Tibial artery (tissue), 4 donors: ENCODE measurements around the gene NINL.
"Not testable (repeated sequence)": the region's sequence is repeated elsewhere in the genome, so short reads cannot be mapped to it uniquely, and the experiment has no call there.

Experiments
- DNase-seq, 2 donors: peaks; one replicate each; pipeline ENCODE4 v3.0.0-alpha.2; 2019
- H3K27ac ChIP-seq, 2 donors: fragments of 200-600 bp; sonication (generic) in 1 of 2; 1 replicate in 1 of 2; 2 replicates in 1 of 2; pipeline ENCODE4 v1.5.1; 2018 to 2019; ENCODE audit warnings: mild to moderate bottlenecking in 1 of 2
- H3K27me3 ChIP-seq, 2 donors: fragments of 200-600 bp; sonication (generic) in 1 of 2; one replicate each; pipeline versions ENCODE4 v1.5.1 to v1.6.0; 2016 to 2019
- H3K36me3 ChIP-seq, 3 donors: fragments of 200-600 bp; sonication (generic) in 2 of 3; one replicate each; pipeline ENCODE4 v1.5.1; 2016 to 2019; ENCODE audit warnings: mild to moderate bottlenecking in 2 of 3
- H3K4me1 ChIP-seq, 4 donors: fragments of 200-600 bp; sonication (generic) in 2 of 4; 1 replicate in 3 of 4; 2 replicates in 1 of 4; pipeline ENCODE4 v1.5.1; 2016 to 2019
- H3K4me3 ChIP-seq, 2 donors: fragments of 200-600 bp; sonication (generic) in 1 of 2; 1 replicate in 1 of 2; 2 replicates in 1 of 2; pipeline ENCODE4 v1.5.1; 2018 to 2019; ENCODE audit warnings: mild to moderate bottlenecking in 2 of 2
- H3K9me3 ChIP-seq, 3 donors: fragments of 200-600 bp; sonication (generic) in 1 of 3; one replicate each; pipeline ENCODE4 v1.5.1; 2016 to 2019
- CTCF ChIP-seq, 2 experiments: fragments of 200-600 bp in 1 of 2; fragments of 450-650 bp in 1 of 2; IDR thresholded peaks; one replicate each; pipeline ENCODE4 v1.5.1; 2017 to 2019; ENCODE audit warnings: antibody characterized with exemption in 2 of 2, mild to moderate bottlenecking in 1 of 2, moderate library complexity in 1 of 2
- intact Hi-C: fragments of 100-400 bp; cut with DNase I; formaldehyde crosslinking; loops from one replicate; pipeline ENCODE4 v1.15.0; 2023; ENCODE audit warnings: low total_unique reads

NINL gene

GRCh38 chr20:25586877-25587276 is 1.5 kb upstream of the NINL start:
- no peak for DNase-seq
- no peak for TF ChIP-seq CTCF (IDR thresholded peaks at IDR 0.05)
- H3K4me3 ChIP-seq = no peak overlapping the region
- intact Hi-C loops = no loop called here
- H3K9me3 ChIP-seq = no peaks in the 10 kb centered on the region
- no peak overlapping the region for H3K27ac ChIP-seq
- no peaks in the 10 kb centered on the region for H3K36me3 ChIP-seq
- H3K27me3 ChIP-seq = no peaks in the 10 kb centered on the region
- H3K4me1 ChIP-seq = peaks cover 0 to 13% (median 7%) of the 10 kb centered on the region in 4 donors

- H3K27ac ChIP-seq, DNase-seq, H3K36me3 ChIP-seq, H3K9me3 ChIP-seq, H3K4me3 ChIP-seq, H3K27me3 ChIP-seq, intact Hi-C loops: not testable (repeated sequence)
- H3K4me1 ChIP-seq = peaks cover 0 to 13% (median 7%) of the 10 kb centered on the region in 4 donors
Observed at GRCh38 chr20:25583607-25584006, 1.7 kb downstream of the NINL start.

DNA sequence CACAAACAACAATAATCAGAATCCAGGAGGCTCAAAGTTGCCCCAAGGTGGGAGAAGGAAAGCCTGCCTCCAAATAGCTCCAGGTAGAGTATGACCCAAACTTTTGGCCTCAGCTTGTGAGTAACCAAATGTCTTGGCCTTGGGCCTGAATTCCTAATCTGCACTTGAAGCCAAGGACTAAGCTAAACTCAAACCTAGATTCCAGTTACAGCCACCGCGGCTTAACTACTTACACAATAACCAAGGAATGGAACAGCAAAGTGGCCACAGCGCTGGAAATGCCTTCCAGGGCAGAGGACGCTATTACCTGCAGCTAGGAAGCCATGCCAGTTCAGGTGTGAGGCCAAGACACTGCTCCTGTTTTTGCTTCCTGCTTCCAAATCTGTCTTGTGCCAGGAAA is 4.6 kb downstream of the NINL start:
- H3K27ac ChIP-seq = no peak overlapping the region
- H3K9me3 ChIP-seq = no peaks in the 10 kb centered on the region
- H3K4me1 ChIP-seq = peaks cover 0 to 12% (median 7%) of the 10 kb centered on the region in 4 donors
- intact Hi-C loops = no loop called here
- no peak overlapping the region for H3K4me3 ChIP-seq
- no peaks in the 10 kb centered on the region for H3K36me3 ChIP-seq
- DNase-seq = no peak
- H3K27me3 ChIP-seq = no peaks in the 10 kb centered on the region
- no peak for TF ChIP-seq CTCF (IDR thresholded peaks at IDR 0.05)

GRCh38 chr20:25579081-25579770 is 6.1 kb downstream of the NINL start:
- H3K4me3 ChIP-seq = no peak overlapping the region
- no peak overlapping the region for H3K27ac ChIP-seq
- H3K4me1 ChIP-seq = peaks cover 0 to 2% (median 0%) of the 10 kb centered on the region in 4 donors
- no peaks in the 10 kb centered on the region for H3K36me3 ChIP-seq
- no peak for TF ChIP-seq CTCF (IDR thresholded peaks at IDR 0.05)
- intact Hi-C loops = no loop called here
- H3K27me3 ChIP-seq = no peaks in the 10 kb centered on the region
- no peak for DNase-seq
- no peaks in the 10 kb centered on the region for H3K9me3 ChIP-seq

DNA sequence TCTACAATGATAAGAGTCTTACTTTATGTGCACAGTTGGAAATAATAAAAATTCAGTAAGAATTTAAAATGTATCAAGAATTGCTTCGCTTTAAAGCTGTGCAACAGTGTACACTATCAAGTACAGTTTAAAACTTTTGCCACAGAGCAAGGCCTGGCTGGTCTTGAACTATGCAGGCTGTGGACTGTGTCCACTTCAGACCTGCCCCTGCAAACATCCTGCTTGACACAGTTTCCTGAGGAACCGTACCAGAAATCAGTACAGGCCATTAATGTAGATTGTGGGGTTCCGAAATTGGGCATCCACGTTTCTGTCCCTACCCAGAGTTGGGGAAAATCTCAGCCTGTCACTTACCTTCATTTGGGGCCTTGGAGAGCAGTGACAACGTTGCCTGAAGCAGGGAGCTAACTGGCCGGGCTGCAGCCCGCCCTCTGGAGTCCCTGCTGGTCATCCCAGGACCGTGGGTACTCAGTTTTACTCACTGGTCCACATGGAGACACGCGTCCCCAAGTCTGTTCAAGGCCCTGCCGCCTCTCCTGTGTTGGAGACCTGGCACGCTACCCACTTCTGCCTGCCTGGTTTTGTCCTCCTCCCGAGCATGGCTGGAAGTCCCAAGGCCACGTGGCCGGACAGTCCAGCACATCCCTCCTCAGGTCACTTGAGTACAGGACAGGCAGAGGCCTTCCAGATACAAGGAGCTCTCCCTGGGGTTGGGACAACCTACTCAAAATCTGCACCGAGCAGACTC is 8.4 kb downstream of the NINL start:
- Histone ChIP-seq H3K36me3 (no peaks in the 10 kb centered on the region), H3K27ac (no peak overlapping the region), H3K4me1 (peaks cover 0 to 5% (median 1%) of the 10 kb centered on the region in 4 donors), H3K4me3 (no peak overlapping the region), H3K9me3 (no peaks in the 10 kb centered on the region), H3K27me3 (no peaks in the 10 kb centered on the region)
- TF ChIP-seq CTCF (IDR thresholded peaks at IDR 0.05) = no peak
- DNase-seq = no peak
- intact Hi-C loops = no loop called here

GRCh38 chr20:25574411-25574810 is 10.9 kb downstream of the NINL start:
- Histone ChIP-seq H3K4me3 (no peak overlapping the region), H3K9me3 (no peaks in the 10 kb centered on the region), H3K36me3 (peaks cover 0 to 5% (median 0%) of the 10 kb centered on the region in 3 donors), H3K27me3 (no peaks in the 10 kb centered on the region), H3K4me1 (peaks cover 0 to 5% (median 1%) of the 10 kb centered on the region in 4 donors), H3K27ac (no peak overlapping the region)
- TF ChIP-seq CTCF (IDR thresholded peaks at IDR 0.05) = no peak
- intact Hi-C loops = no loop called here
- no peak for DNase-seq
